SU-DHL-6 (cell line): ENCODE results near the gene ATP9B.
"Not testable (repeated sequence)": the region's sequence is repeated elsewhere in the genome, so short reads cannot be mapped to it uniquely, and the experiment has no call there.

Experiments
- CTCF ChIP-seq: fragments of 200-600 bp; sonication (generic); IDR thresholded peaks from one replicate; pipeline ENCODE4 v1.5.1; 2017; ENCODE audit warnings: antibody characterized with exemption, mild to moderate bottlenecking, low read length, moderate library complexity; ENCODE audit not compliant: insufficient read depth, poor library complexity, severe bottlenecking
- EZH2phosphoT487 ChIP-seq: fragments of 200-600 bp; sonication (generic), shearing (Covaris generic); conservative IDR thresholded peaks from 2 replicates; pipeline ENCODE4 v1.6.1; 2018; ENCODE audit warnings: mild to moderate bottlenecking, antibody characterized with exemption, low read length, moderate library complexity, mixed read lengths

- TF ChIP-seq CTCF, EZH2phosphoT487: not testable (repeated sequence)
Observed at GRCh38 chr18:79172331-79172730, 103.1 kb downstream of the ATP9B start.
